PC-3 (cell line): ENCODE measurements around the gene THRA.

Experiments used
- EZH2 ChIP-seq: fragments of 300-600 bp; sonication (generic); IDR thresholded peaks from one replicate; pipeline ENCODE4 v1.6.1; 2017; ENCODE audit warnings: antibody characterized with exemption, mild to moderate bottlenecking, low read length; ENCODE audit not compliant: unreplicated experiment
- EZH2phosphoT487 ChIP-seq: fragments of 300-600 bp; sonication (generic); IDR thresholded peaks from 2 replicates; pipeline ENCODE4 v1.6.1; 2018; ENCODE audit warnings: mild to moderate bottlenecking, antibody characterized with exemption, low read length, borderline replicate concordance
- TF ChIP-seq, protein P1 (sequence below): fragments of 300-600 bp; sonication (generic); conservative IDR thresholded peaks from 2 replicates; pipeline ENCODE4 v1.5.1; 2017; ENCODE audit warnings: antibody characterized with exemption, low read depth, mild to moderate bottlenecking, low read length

DNA sequence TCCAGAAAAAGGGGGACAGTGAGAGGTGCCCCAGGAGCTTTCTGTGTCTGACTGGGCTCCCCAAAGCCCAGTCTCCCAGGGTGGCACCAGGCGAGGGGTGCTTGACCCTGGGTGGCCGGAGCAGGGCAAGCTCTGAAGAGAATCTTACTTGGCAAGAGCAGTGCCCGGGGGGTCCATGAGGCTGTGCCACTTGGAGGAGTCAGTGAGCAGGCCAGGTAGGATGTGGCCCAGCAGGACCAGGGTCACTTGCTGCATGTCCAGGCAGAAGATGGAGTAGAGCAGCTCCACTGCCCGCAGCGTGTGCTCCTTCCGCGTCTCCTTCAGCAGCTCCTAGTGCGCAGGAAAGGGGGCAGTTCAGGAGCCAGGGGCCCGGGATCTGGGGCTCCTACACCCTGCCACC, 40.3 kb upstream of the THRA start:
- TF ChIP-seq, protein P1, sequence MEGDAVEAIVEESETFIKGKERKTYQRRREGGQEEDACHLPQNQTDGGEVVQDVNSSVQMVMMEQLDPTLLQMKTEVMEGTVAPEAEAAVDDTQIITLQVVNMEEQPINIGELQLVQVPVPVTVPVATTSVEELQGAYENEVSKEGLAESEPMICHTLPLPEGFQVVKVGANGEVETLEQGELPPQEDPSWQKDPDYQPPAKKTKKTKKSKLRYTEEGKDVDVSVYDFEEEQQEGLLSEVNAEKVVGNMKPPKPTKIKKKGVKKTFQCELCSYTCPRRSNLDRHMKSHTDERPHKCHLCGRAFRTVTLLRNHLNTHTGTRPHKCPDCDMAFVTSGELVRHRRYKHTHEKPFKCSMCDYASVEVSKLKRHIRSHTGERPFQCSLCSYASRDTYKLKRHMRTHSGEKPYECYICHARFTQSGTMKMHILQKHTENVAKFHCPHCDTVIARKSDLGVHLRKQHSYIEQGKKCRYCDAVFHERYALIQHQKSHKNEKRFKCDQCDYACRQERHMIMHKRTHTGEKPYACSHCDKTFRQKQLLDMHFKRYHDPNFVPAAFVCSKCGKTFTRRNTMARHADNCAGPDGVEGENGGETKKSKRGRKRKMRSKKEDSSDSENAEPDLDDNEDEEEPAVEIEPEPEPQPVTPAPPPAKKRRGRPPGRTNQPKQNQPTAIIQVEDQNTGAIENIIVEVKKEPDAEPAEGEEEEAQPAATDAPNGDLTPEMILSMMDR: no peak
- TF ChIP-seq EZH2 (no peak), EZH2phosphoT487 (no peak)
